Peyer's patch (tissue), 4 donors: ENCODE results near the gene CAND2.

ENCODE experiments used
- POLR2A ChIP-seq, 2 donors: fragments of 450-650 bp; IDR thresholded peaks; one replicate each; pipeline ENCODE4 v1.5.1; 2017; ENCODE audit warnings: antibody characterized with exemption in 2 of 2, mild to moderate bottlenecking in 2 of 2, moderate library complexity in 2 of 2
- TF ChIP-seq, protein P1 (sequence below), 6 experiments: fragments of 450-650 bp in 4 of 6; fragments of 200-600 bp in 2 of 6; sonication (generic) in 1 of 6; IDR thresholded peaks; one replicate each; pipeline ENCODE4 v1.5.1; 2017 to 2019; ENCODE audit warnings: antibody characterized with exemption in 6 of 6, mild to moderate bottlenecking in 3 of 6, moderate library complexity in 1 of 6

- TF ChIP-seq POLR2A (IDR thresholded peaks at IDR 0.05), result no peak
- TF ChIP-seq, protein P1, sequence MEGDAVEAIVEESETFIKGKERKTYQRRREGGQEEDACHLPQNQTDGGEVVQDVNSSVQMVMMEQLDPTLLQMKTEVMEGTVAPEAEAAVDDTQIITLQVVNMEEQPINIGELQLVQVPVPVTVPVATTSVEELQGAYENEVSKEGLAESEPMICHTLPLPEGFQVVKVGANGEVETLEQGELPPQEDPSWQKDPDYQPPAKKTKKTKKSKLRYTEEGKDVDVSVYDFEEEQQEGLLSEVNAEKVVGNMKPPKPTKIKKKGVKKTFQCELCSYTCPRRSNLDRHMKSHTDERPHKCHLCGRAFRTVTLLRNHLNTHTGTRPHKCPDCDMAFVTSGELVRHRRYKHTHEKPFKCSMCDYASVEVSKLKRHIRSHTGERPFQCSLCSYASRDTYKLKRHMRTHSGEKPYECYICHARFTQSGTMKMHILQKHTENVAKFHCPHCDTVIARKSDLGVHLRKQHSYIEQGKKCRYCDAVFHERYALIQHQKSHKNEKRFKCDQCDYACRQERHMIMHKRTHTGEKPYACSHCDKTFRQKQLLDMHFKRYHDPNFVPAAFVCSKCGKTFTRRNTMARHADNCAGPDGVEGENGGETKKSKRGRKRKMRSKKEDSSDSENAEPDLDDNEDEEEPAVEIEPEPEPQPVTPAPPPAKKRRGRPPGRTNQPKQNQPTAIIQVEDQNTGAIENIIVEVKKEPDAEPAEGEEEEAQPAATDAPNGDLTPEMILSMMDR (IDR thresholded peaks at IDR 0.05), result no peak
Measured at GRCh38 chr3:12828751-12829150, 32.3 kb downstream of the CAND2 start.
